GM10266 (cell line): Measurements from ENCODE around the gene TRAP1.

Source experiments
- DNase-seq: peaks from one replicate; pipeline ENCODE4 v3.0.0; 2012; ENCODE audit errors: extremely low spot score
- TF ChIP-seq, protein P1 (sequence below): IDR thresholded peaks from 2 replicates; pipeline ENCODE4 v1.5.1; 2012; ENCODE audit warnings: mild to moderate bottlenecking, low read depth; ENCODE audit not compliant: control insufficient read depth, insufficient read depth; ENCODE audit errors: missing control alignments

The TRAP1 gene

DNA sequence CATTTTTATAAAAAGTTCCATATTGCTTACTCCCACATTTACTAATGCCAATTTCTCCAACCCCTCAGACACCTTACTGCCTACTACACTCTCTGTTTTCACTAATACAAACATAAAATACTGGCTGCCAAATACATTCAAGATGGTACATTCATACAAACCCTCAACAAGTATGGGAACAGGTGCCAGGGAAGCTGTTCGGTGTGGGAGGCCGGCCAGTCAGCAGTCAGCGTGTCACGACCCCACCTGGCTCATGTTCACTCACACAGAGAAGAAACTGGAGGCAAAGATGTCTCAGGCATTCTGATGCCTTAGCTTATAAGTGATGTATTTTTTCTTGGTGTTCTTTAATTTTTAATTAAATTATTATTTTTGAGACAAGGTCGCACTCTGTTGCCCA, 42.4 kb upstream of the TRAP1 start:
- no peak for DNase-seq
- TF ChIP-seq, protein P1, sequence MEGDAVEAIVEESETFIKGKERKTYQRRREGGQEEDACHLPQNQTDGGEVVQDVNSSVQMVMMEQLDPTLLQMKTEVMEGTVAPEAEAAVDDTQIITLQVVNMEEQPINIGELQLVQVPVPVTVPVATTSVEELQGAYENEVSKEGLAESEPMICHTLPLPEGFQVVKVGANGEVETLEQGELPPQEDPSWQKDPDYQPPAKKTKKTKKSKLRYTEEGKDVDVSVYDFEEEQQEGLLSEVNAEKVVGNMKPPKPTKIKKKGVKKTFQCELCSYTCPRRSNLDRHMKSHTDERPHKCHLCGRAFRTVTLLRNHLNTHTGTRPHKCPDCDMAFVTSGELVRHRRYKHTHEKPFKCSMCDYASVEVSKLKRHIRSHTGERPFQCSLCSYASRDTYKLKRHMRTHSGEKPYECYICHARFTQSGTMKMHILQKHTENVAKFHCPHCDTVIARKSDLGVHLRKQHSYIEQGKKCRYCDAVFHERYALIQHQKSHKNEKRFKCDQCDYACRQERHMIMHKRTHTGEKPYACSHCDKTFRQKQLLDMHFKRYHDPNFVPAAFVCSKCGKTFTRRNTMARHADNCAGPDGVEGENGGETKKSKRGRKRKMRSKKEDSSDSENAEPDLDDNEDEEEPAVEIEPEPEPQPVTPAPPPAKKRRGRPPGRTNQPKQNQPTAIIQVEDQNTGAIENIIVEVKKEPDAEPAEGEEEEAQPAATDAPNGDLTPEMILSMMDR = no peak

DNA sequence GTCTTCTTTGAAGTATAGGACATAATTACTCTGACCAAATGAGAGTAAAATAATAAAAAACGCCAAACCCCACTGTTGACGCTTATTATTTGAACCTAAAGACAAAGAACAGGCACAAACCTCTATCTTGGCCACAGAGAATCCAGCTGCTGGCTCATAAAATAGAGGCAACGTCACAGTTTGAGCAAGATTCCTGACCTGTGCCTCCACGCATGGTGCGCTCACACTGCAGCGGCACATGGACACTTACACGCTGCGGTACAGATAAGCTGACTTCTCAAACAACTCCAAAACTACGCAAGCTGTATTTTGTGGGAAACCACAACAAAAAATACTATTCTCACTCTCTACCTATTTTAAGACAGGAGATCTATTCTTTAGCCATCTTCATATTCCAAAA, 38.8 kb upstream of the TRAP1 start:
- TF ChIP-seq, protein P1 = no peak
- no peak for DNase-seq

GRCh38 chr16:3755249-3755648, 37.9 kb upstream of the TRAP1 start:
- no peak for DNase-seq
- TF ChIP-seq, protein P1 = no peak

DNA sequence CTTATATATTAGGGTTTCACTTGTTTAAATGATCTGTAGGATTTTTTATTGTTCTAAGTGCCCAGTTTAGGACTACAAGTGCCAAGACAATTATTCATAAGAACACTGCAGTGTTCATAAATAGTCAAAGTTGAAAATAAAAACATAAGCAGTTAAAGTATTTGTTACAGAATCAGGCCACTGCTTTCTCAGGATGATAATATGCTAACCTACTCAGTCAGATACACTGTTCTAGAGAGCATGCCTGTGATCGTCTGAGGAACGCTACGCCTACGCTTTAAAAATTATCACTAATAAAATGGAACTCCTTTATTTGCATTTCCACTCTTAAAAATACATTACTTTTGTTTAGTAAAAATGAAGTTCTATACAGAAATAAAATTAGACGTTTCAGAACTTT, 37.4 kb upstream of the TRAP1 start:
- TF ChIP-seq, protein P1 = no peak
- no peak for DNase-seq

- TF ChIP-seq, protein P1 = no peak
- no peak for DNase-seq
These were observed 36.9 kb upstream of the TRAP1 start for GRCh38 chr16:3754081-3754703.

GRCh38 chr16:3752984-3753383, 35.7 kb upstream of the TRAP1 start:
- TF ChIP-seq, protein P1 = no peak
- DNase-seq = no peak

DNA sequence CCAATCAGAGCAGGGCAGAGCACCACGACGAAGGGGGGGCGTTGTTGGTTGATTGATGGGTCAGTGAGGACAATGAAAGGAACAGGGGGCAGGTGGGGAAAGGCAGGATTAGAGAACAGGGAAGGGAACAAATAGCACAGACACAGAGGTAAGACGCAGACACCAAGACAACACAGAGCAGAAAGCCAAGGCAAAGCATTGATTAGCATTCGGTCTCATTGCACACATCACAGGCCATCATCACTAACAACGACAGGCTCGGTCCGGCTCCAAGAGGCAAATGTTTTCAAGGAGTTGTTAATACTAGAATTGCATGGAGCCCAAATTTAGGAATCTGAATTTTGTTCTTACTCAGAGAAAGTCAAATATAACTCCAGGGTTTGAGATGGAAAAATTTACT, 34.6 kb upstream of the TRAP1 start:
- TF ChIP-seq, protein P1 = no peak
- no peak for DNase-seq
